Activated CD4-positive, alpha-beta T cell treated with anti-CD3 and anti-CD28 coated beads, Interleukin-2, amount 10 ng/mL, durations not matched to agents 24 days and 14 days (primary cell): Measurements from ENCODE around the gene MUC2. TPM values are rescaled to one million over a fixed set of nuclear protein-coding genes. Genes with fewer than 3 reads are reported as not detected.

Experiments used
- DNase-seq: peaks from one replicate; pipeline ENCODE4 v3.0.0; 2022
- H3K27ac Mint-ChIP-seq: one replicate; pipeline ENCODE4 v1.8.0; 2022; ENCODE audit warnings: mild to moderate bottlenecking, mixed read lengths
- H3K27me3 Mint-ChIP-seq: one replicate; pipeline ENCODE4 v1.8.0; 2022; ENCODE audit warnings: mixed read lengths
- H3K36me3 Mint-ChIP-seq: one replicate; pipeline ENCODE4 v1.8.0; 2022; ENCODE audit warnings: low read depth, mild to moderate bottlenecking, mixed read lengths
- H3K4me1 Mint-ChIP-seq: one replicate; pipeline ENCODE4 v1.8.0; 2021; ENCODE audit warnings: mixed read lengths
- H3K4me3 Mint-ChIP-seq: one replicate; pipeline ENCODE4 v1.8.0; 2022; ENCODE audit warnings: mild to moderate bottlenecking, moderate library complexity, mixed read lengths
- H3K9me3 Mint-ChIP-seq: one replicate; pipeline ENCODE4 v1.8.0; 2021; ENCODE audit warnings: mixed read lengths
- intact Hi-C: fragments of 100-400 bp; cut with micrococcal nuclease; formaldehyde crosslinking; loops from one replicate; pipeline ENCODE4 v1.15.1; 2023
- total RNA-seq: library from RNA; stranded (reverse); gene quantifications from 2 replicates; pipeline ENCODE4 v1.2.3, GENCODE V29; 2022

The MUC2 gene
- not detected in 2 replicates for total RNA-seq

GRCh38 chr11:1074244-1075221 lies at the start of gene MUC2:
Gene MUC2, plus strand, starts transcription at chr11:1074874.
- no peak within 1 kb of the TSS for H3K27ac Mint-ChIP-seq
- no peak within 1 kb of the TSS for H3K4me3 Mint-ChIP-seq
- H3K4me1 Mint-ChIP-seq = no peaks in the 10 kb centered on the region
- DNase-seq = no peak
- intact Hi-C loops = no loop called here
- H3K36me3 Mint-ChIP-seq = no peaks in the 10 kb centered on the region
- H3K9me3 Mint-ChIP-seq = no peaks in the 10 kb centered on the region
- no peaks in the 10 kb centered on the region for H3K27me3 Mint-ChIP-seq

- H3K4me1 Mint-ChIP-seq = no peaks in the 10 kb centered on the region
Observed at GRCh38 chr11:1025410-1026162, 49.1 kb upstream of the MUC2 start.

GRCh38 chr11:1026163-1026450 lies 48.6 kb upstream of the MUC2 start:
- no peak overlapping the region for H3K4me3 Mint-ChIP-seq
- intact Hi-C loops = no loop called here

More at GRCh38 chr11:1025410-1026162, 49.1 kb upstream of the MUC2 start:
- Mint-ChIP-seq H3K27me3 (no peaks in the 10 kb centered on the region), H3K27ac (no peak overlapping the region), H3K36me3 (no peaks in the 10 kb centered on the region), H3K9me3 (no peaks in the 10 kb centered on the region), H3K4me3 (no peak overlapping the region)
- intact Hi-C loops = no loop called here
- DNase-seq = no peak

GRCh38 chr11:1026641-1027482 lies 47.8 kb upstream of the MUC2 start:
- Mint-ChIP-seq H3K9me3 (no peaks in the 10 kb centered on the region), H3K4me1 (no peaks in the 10 kb centered on the region), H3K27me3 (no peaks in the 10 kb centered on the region), H3K4me3 (no peak overlapping the region), H3K27ac (no peak overlapping the region), H3K36me3 (no peaks in the 10 kb centered on the region)
- intact Hi-C loops = no loop called here
- DNase-seq = no peak

More at GRCh38 chr11:1026163-1026450, 48.6 kb upstream of the MUC2 start:
- no peaks in the 10 kb centered on the region for H3K9me3 Mint-ChIP-seq
- no peak for DNase-seq
- no peak overlapping the region for H3K27ac Mint-ChIP-seq
- H3K27me3 Mint-ChIP-seq = no peaks in the 10 kb centered on the region
- H3K36me3 Mint-ChIP-seq = no peaks in the 10 kb centered on the region
- H3K4me1 Mint-ChIP-seq = no peaks in the 10 kb centered on the region

- intact Hi-C loops = no loop called here
- H3K27me3 Mint-ChIP-seq = no peaks in the 10 kb centered on the region
- no peaks in the 10 kb centered on the region for H3K4me1 Mint-ChIP-seq
- H3K4me3 Mint-ChIP-seq = no peak overlapping the region
- H3K36me3 Mint-ChIP-seq = no peaks in the 10 kb centered on the region
- no peaks in the 10 kb centered on the region for H3K9me3 Mint-ChIP-seq
- no peak for DNase-seq
- H3K27ac Mint-ChIP-seq = no peak overlapping the region
Observed at GRCh38 chr11:1027483-1028290, 47.0 kb upstream of the MUC2 start.

GRCh38 chr11:1028291-1028540 lies 46.5 kb upstream of the MUC2 start:
- DNase-seq = no peak
- Mint-ChIP-seq H3K27ac (no peak overlapping the region), H3K4me1 (no peaks in the 10 kb centered on the region), H3K36me3 (no peaks in the 10 kb centered on the region), H3K27me3 (no peaks in the 10 kb centered on the region), H3K4me3 (no peak overlapping the region), H3K9me3 (no peaks in the 10 kb centered on the region)
- intact Hi-C loops = no loop called here

- no peaks in the 10 kb centered on the region for H3K27me3 Mint-ChIP-seq
- H3K9me3 Mint-ChIP-seq = no peaks in the 10 kb centered on the region
- H3K36me3 Mint-ChIP-seq = no peaks in the 10 kb centered on the region
- H3K4me3 Mint-ChIP-seq = no peak overlapping the region
- no peak for DNase-seq
- H3K4me1 Mint-ChIP-seq = no peaks in the 10 kb centered on the region
- intact Hi-C loops = no loop called here
- H3K27ac Mint-ChIP-seq = no peak overlapping the region
Observed at GRCh38 chr11:1028616-1029015, 46.1 kb upstream of the MUC2 start.

GRCh38 chr11:1029051-1029450 lies 45.6 kb upstream of the MUC2 start:
- no peaks in the 10 kb centered on the region for H3K9me3 Mint-ChIP-seq
- H3K27ac Mint-ChIP-seq = no peak overlapping the region
- no peaks in the 10 kb centered on the region for H3K36me3 Mint-ChIP-seq
- H3K4me1 Mint-ChIP-seq = no peaks in the 10 kb centered on the region
- no peak overlapping the region for H3K4me3 Mint-ChIP-seq
- no peak for DNase-seq
- H3K27me3 Mint-ChIP-seq = no peaks in the 10 kb centered on the region
- intact Hi-C loops = no loop called here

- H3K9me3 Mint-ChIP-seq = no peaks in the 10 kb centered on the region
- no peak overlapping the region for H3K27ac Mint-ChIP-seq
- no peaks in the 10 kb centered on the region for H3K36me3 Mint-ChIP-seq
- H3K4me3 Mint-ChIP-seq = no peak overlapping the region
- H3K4me1 Mint-ChIP-seq = no peaks in the 10 kb centered on the region
- H3K27me3 Mint-ChIP-seq = no peaks in the 10 kb centered on the region
- DNase-seq = no peak
- intact Hi-C loops = no loop called here
Observed at GRCh38 chr11:1029654-1030053, 45.0 kb upstream of the MUC2 start.

GRCh38 chr11:1030086-1030485 lies 44.6 kb upstream of the MUC2 start:
- no peaks in the 10 kb centered on the region for H3K36me3 Mint-ChIP-seq
- H3K27ac Mint-ChIP-seq = no peak overlapping the region
- intact Hi-C loops = no loop called here
- H3K9me3 Mint-ChIP-seq = no peaks in the 10 kb centered on the region
- H3K4me3 Mint-ChIP-seq = no peak overlapping the region
- no peak for DNase-seq
- H3K27me3 Mint-ChIP-seq = no peaks in the 10 kb centered on the region
- H3K4me1 Mint-ChIP-seq = no peaks in the 10 kb centered on the region

- intact Hi-C loops = no loop called here
- no peak overlapping the region for H3K4me3 Mint-ChIP-seq
- no peak overlapping the region for H3K27ac Mint-ChIP-seq
- H3K36me3 Mint-ChIP-seq = no peaks in the 10 kb centered on the region
- no peaks in the 10 kb centered on the region for H3K9me3 Mint-ChIP-seq
- no peak for DNase-seq
- no peaks in the 10 kb centered on the region for H3K4me1 Mint-ChIP-seq
- no peaks in the 10 kb centered on the region for H3K27me3 Mint-ChIP-seq
Observed at GRCh38 chr11:1030556-1030955, 44.1 kb upstream of the MUC2 start.

- no peaks in the 10 kb centered on the region for H3K9me3 Mint-ChIP-seq
- intact Hi-C loops = no loop called here
- H3K36me3 Mint-ChIP-seq = no peaks in the 10 kb centered on the region
- no peaks in the 10 kb centered on the region for H3K27me3 Mint-ChIP-seq
- H3K4me1 Mint-ChIP-seq = no peaks in the 10 kb centered on the region
- no peak overlapping the region for H3K27ac Mint-ChIP-seq
- no peak for DNase-seq
- H3K4me3 Mint-ChIP-seq = no peak overlapping the region
Observed at GRCh38 chr11:1031121-1031899, 43.4 kb upstream of the MUC2 start.
